Vagina (tissue), 2 donors: ENCODE measurements around the gene EDRF1. TPM values are rescaled to one million over a fixed set of nuclear protein-coding genes. Genes with fewer than 3 reads are reported as not detected.

Experiments
- DNase-seq, 2 donors: peaks; one replicate each; pipeline ENCODE4 v3.0.0-alpha.2; 2017; ENCODE audit errors: extremely low spot score in 2 of 2
- H3K27ac ChIP-seq: fragments of 200-600 bp; sonication (generic); one replicate; pipeline ENCODE4 v1.5.1; 2019
- H3K27me3 ChIP-seq: fragments of 200-600 bp; sonication (generic); one replicate; pipeline ENCODE4 v1.5.1; 2019
- H3K36me3 ChIP-seq, 2 donors: fragments of 200-600 bp; sonication (generic); one replicate each; pipeline ENCODE4 v1.5.1; 2017 to 2019
- H3K4me1 ChIP-seq: fragments of 200-600 bp; sonication (generic); one replicate; pipeline ENCODE4 v1.5.1; 2019
- H3K4me3 ChIP-seq, 2 donors: fragments of 200-600 bp; sonication (generic); 1 replicate in 1 of 2; 2 replicates in 1 of 2; pipeline ENCODE4 v1.5.1; 2016 to 2019
- H3K9me3 ChIP-seq: fragments of 200-600 bp; sonication (generic); one replicate; pipeline ENCODE4 v1.5.1; 2019
- CTCF ChIP-seq, 3 experiments: fragments of 450-650 bp in 2 of 3; fragments of 200-600 bp in 1 of 3; sonication (generic) in 1 of 3; IDR thresholded peaks; one replicate each; pipeline ENCODE4 v1.5.1; 2017 to 2019; ENCODE audit warnings: antibody characterized with exemption in 3 of 3, mild to moderate bottlenecking in 2 of 3, moderate library complexity in 2 of 3
- POLR2A ChIP-seq, 2 donors: fragments of 450-650 bp; IDR thresholded peaks; one replicate each; pipeline ENCODE4 v1.6.1; 2017; ENCODE audit warnings: antibody characterized with exemption in 2 of 2, mild to moderate bottlenecking in 2 of 2, moderate library complexity in 2 of 2
- POLR2AphosphoS5 ChIP-seq, 2 donors: sonication (generic); formaldehyde crosslinking; IDR thresholded peaks; one replicate each; pipeline ENCODE4 v1.9.0; 2017; ENCODE audit warnings: antibody characterized with exemption in 2 of 2, mild to moderate bottlenecking in 2 of 2, low read depth in 1 of 2; ENCODE audit not compliant: insufficient read depth in 1 of 2
- intact Hi-C: fragments of 100-400 bp; cut with DNase I; formaldehyde crosslinking; loops from one replicate; pipeline ENCODE4 v1.15.1; 2023
- total RNA-seq: library from RNA; depleted of rRNA; stranded (reverse); fragments of >200 nt; gene quantifications from one replicate; pipeline ENCODE4 v1.2.3, GENCODE V29; 2016

The EDRF1 gene
- total RNA-seq, 1 donor from 2014 or later, result 16.5 TPM

GRCh38 chr10:125795128-125795527, 75.6 kb downstream of the EDRF1 start:
- Histone ChIP-seq H3K36me3 (peaks cover 0 to 31% of the 10 kb centered on the region in 2 donors), H3K27me3 (no peaks in the 10 kb centered on the region), H3K4me1 (no peaks in the 10 kb centered on the region), H3K9me3 (no peaks in the 10 kb centered on the region), H3K4me3 (no peak overlapping the region), H3K27ac (no peak overlapping the region)
- intact Hi-C loops, result no loop called here
- TF ChIP-seq POLR2A (IDR thresholded peaks at IDR 0.05) (no peak), POLR2AphosphoS5 (IDR thresholded peaks at IDR 0.05; ENCODE audit: insufficient read depth in 1 of 2, low read depth in 1 of 2) (no peak), CTCF (IDR thresholded peaks at IDR 0.05) (no peak)
- DNase-seq, result no peak

- Histone ChIP-seq H3K36me3 (peaks cover 0 to 33% of the 10 kb centered on the region in 2 donors), H3K27ac (no peak overlapping the region), H3K27me3 (no peaks in the 10 kb centered on the region), H3K4me3 (no peak overlapping the region), H3K9me3 (no peaks in the 10 kb centered on the region), H3K4me1 (no peaks in the 10 kb centered on the region)
- intact Hi-C loops, result no loop called here
- TF ChIP-seq POLR2AphosphoS5 (IDR thresholded peaks at IDR 0.05; ENCODE audit: insufficient read depth in 1 of 2, low read depth in 1 of 2) (no peak), POLR2A (IDR thresholded peaks at IDR 0.05) (no peak), CTCF (IDR thresholded peaks at IDR 0.05) (no peak)
- no peak for DNase-seq
Observed at GRCh38 chr10:125795637-125796190, 76.2 kb downstream of the EDRF1 start.

GRCh38 chr10:125797424-125797823, 77.9 kb downstream of the EDRF1 start:
- intact Hi-C loops, result no loop called here
- Histone ChIP-seq H3K36me3 (peaks cover 0 to 27% of the 10 kb centered on the region in 2 donors), H3K4me1 (no peaks in the 10 kb centered on the region), H3K27me3 (no peaks in the 10 kb centered on the region), H3K27ac (no peak overlapping the region), H3K4me3 (no peak overlapping the region), H3K9me3 (no peaks in the 10 kb centered on the region)
- TF ChIP-seq POLR2AphosphoS5 (IDR thresholded peaks at IDR 0.05; ENCODE audit: insufficient read depth in 1 of 2, low read depth in 1 of 2), result no peak
- TF ChIP-seq POLR2A (IDR thresholded peaks at IDR 0.05), result no peak
- no peak for TF ChIP-seq CTCF (IDR thresholded peaks at IDR 0.05)
- DNase-seq, result no peak

GRCh38 chr10:125797994-125798662, 78.6 kb downstream of the EDRF1 start:
- TF ChIP-seq CTCF (IDR thresholded peaks at IDR 0.05), result no peak
- TF ChIP-seq POLR2A (IDR thresholded peaks at IDR 0.05), result no peak
- no peak for TF ChIP-seq POLR2AphosphoS5 (IDR thresholded peaks at IDR 0.05; ENCODE audit: insufficient read depth in 1 of 2, low read depth in 1 of 2)
- Histone ChIP-seq H3K4me1 (no peaks in the 10 kb centered on the region), H3K4me3 (no peak overlapping the region), H3K27ac (no peak overlapping the region), H3K27me3 (no peaks in the 10 kb centered on the region), H3K9me3 (no peaks in the 10 kb centered on the region), H3K36me3 (peaks cover 0 to 28% of the 10 kb centered on the region in 2 donors)
- intact Hi-C loops, result no loop called here
- DNase-seq, result no peak
